Activated CD4-positive, alpha-beta T cell treated with anti-CD3 and anti-CD28 coated beads, Interleukin-2, amount 50 U/mL, for 4 hours (primary cell): Measurements from ENCODE around the gene PNLIPRP2.

Experiments
- DNase-seq, 2 experiments: peaks; one replicate each; pipeline ENCODE4 v3.0.0-alpha.2; 2020

Gene PNLIPRP2

DNA sequence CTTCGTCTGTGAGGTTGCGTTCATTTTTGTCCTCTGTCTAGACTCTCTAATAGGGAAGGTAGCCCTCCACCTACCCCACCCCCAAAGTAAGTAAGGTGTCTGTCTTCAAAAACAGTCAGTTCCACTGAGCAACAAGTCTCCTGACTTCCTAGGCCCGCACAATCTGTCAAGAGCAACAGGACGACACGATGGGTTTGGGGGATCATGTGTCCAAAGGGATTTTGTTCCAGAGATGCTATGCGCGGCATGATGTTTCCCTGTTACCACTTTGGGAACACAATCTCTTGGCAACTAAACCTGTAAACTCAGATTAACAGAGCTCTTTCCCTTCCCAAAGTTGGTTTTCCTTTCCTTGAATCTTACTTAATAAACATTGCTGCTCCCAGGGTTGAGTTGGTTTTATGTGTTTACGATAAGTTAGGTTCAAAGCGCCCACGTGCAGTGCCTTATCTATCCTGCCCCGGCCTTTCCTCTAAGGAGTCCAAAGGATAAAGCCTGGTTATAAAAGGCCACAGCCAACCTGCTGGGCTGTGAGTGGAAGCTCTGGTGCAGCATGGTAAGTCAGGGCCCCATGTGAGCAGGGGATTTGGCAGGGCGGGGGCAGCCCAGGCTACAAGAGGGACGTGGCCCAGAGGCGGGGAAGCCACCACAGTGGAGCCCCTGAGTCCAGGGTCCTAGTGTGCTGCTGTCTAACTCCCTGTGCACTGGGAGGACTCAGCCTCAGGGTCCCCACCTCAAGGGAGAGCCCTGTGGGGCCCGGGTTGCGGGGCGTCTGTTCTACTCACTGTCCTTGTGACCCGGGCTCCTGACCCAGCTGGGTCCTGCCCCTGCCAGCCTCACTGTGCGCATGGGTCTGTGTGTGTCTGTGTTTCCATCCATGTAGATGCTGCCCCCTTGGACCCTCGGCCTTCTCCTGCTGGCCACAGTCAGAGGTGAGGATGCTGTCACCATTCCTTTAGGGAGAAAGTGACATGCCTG lies at the start of gene PNLIPRP2:
TSS of gene PNLIPRP2 (plus strand) at position 531 of the 978 bp plus-strand sequence.
- DNase-seq: no peak

DNA sequence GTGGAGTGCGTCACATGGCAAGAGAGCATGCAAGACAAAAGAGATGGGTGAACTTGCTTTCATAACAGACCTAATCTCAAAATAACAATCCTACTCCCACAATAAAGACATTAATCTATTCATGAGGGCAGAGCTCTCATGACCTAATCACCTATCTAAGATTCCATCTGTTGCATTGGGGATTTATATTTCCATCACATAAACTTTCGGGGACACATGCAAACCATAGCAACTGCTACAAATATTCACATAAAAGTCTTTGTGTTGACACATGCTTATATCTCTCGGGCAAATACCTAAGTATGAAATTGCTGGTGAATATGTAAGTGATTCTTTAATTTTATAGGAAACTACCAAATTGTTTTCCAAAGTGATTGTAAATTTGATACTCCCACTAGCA lies 46.0 kb upstream of the PNLIPRP2 start:
- DNase-seq: no peak

DNA sequence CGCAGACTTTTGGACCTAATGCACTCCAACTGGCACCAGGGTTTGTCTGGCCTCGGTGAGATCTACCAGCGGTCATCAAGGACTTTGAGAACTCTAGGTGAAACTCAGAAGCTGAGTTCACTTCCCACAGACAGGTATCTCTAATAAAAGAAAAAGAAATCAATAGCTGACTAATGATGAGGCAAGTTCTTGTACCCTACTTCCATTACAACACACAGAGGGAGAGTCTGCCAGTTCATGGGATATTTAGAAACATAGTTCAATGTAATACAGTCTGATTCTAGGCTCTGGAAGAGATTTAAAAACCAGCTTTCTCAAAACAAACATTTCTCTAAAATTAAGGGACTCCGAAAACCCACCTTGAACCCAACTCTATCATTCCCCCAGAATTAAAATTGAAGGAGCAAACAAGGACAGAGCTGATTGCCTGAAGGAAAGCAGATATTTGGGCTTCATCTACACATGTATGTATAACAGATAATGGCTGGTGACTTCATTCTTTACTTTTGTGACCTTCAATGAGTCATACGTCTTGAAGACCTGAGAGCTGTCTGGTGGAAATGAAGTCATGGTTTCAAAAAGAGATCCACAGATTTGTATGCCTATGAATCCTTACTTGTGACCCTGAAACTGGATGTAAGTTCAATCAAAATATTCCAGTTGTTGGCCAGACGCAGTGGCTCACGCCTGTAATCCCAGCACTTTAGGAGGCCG lies 32.7 kb upstream of the PNLIPRP2 start:
- no peak for DNase-seq

DNA sequence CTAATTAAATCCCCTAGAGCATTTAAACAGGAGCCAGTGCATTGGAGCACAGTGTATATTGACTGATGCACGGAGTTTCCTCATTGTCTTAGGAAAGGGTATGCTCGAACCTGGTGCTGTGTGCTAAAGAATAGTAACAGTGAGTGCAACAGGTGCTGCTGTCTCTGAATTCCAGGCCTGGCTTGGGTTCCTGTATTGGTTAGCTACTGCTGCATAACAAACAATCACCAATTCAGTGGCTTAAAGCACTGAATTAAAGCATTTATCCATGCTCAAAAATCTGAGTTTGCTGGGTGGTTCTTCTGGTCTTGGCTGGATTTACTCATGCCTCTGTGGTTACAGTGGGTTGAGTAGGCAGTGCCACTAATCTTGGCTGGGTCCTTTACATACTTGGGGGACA lies 31.8 kb upstream of the PNLIPRP2 start:
- DNase-seq: no peak

DNA sequence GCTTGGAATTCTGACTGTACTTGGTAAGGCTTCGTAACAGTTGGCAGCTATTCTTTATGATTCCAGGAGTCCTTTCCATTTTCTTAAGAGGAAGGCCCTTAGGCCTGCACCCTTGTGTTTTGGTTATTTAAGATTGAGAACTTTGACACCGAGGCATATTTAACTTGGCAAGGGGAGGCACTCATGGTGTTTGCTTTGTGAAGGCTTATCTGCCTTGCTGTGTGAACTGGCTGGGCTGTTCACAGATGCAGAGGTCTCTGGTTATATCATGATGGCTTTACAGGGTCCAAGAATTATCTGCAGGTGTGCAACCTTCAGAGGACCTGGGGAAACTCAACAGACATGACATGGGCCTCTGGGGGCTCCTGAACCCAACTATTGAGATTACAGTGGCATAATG lies 30.8 kb upstream of the PNLIPRP2 start:
- no peak for DNase-seq

GRCh38 chr10:116590590-116591444 lies 29.9 kb upstream of the PNLIPRP2 start, which contains the start of gene PNLIPRP1:
Gene PNLIPRP1, plus strand, starts transcription at chr10:116590959. Its CDS starts 171 bp downstream, at chr10:116591130.
- no peak for DNase-seq

DNA sequence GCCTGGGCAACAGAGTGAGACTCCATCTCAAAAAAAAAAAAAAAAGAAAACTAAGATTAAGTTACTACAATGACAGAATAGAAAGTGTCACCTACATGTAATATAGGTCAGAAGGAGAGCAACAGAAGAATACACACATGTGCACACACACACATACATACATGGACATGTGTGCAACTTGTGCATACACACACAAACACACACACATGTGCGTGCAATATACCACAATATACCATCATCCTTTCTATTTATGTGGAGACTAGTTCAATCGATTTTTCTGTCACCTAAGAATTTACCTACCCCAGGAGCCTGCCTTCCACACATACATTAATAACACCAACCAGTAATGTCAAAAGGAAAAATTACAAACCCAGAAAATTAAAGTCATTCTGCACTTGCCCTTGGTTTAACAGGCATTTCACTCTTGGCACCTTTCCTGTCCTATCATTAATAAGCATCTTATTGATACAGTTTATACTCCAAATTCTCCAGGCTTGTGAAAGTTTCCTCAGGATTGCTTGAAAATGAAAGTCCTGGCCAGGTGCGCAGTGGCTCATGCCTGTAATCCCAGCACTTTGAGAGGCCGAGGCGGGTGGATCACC lies 27.5 kb upstream of the PNLIPRP2 start:
- DNase-seq: no peak

DNA sequence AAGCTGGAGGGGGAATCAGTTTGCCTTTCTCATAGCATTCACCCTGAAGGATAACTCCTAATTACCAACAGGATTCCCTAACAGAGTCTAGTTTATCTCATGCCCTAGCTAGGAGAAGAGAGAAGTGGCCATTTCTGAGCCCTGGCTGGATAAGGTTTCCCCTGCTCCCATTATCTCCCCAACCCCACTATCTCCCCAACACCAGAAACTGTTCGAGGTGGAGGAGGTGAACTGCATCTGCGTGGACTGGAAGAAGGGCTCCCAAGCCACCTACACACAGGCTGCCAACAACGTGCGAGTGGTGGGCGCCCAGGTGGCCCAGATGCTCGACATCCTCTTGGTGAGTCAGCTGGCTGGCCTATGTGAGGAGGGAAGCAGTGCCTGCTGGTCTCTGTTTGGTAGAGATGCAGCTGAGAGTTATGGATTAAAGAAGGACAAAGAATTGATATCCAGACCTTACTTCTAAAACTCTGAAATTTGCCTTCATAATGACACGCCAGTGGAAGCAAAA lies 26.2 kb upstream of the PNLIPRP2 start:
- no peak for DNase-seq

DNA sequence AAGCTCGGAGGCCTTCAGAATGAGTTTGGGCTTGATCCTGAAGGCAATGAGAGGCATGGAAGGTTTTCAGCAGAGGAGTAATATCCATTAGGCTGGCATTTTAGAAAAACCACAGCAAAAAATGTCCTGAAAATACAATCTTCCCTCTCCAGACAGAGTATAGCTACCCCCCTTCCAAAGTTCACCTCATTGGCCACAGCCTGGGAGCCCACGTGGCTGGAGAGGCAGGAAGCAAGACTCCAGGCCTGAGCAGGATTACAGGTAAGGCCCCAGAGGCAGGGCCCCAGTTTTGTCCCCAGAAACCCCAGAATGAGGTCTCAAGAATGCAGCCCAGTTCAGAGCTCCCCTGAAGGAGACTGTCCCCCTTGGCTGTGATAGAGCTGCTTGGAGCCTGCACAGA lies 24.7 kb upstream of the PNLIPRP2 start:
- DNase-seq: no peak

- DNase-seq: no peak
Observed at GRCh38 chr10:116597543-116597942, 23.2 kb upstream of the PNLIPRP2 start.

DNA sequence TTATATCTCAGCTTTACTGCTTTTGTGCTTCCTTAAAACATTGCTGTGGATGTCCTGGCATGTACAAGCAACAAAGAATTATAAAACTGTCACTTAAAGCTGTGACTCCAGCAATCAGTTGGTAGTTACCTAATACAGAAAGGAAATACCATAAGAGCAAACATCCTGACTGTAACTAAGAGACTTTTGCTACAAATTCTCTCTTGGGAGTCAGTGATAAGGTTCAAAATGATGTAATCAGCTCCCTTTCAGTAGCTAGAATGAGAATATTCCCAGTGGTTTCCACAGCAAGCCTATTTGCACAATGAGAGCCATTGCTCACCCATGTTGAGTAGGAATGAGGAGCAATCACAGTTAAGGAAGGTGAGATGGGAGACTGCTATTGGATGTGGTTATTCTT lies 22.4 kb upstream of the PNLIPRP2 start:
- DNase-seq: no peak

GRCh38 chr10:116599991-116600390 lies 20.8 kb upstream of the PNLIPRP2 start:
- DNase-seq: no peak

- no peak for DNase-seq
Observed at GRCh38 chr10:116602648-116603400, 17.9 kb upstream of the PNLIPRP2 start.

DNA sequence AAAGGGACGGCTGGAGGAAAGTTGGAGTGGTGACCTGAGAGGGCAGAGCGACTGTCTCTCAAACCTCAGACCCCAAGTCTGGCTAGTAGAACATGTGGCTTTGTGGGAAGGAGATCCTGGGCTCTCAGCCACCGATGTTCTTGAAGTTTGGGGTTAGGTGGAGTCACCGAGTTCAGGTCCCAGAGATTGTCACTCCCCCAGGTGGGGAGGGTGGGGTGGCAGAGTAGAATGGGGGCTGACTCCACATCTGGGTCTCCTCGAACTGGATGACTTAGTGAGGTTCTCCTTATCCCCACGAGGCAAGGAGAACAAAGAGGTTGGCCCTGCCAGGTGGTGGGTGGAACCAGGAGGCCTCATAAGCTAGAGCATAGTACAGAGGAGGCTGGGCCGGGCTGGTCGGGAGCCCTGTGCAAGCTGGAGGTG lies 14.7 kb upstream of the PNLIPRP2 start:
- DNase-seq: no peak

DNA sequence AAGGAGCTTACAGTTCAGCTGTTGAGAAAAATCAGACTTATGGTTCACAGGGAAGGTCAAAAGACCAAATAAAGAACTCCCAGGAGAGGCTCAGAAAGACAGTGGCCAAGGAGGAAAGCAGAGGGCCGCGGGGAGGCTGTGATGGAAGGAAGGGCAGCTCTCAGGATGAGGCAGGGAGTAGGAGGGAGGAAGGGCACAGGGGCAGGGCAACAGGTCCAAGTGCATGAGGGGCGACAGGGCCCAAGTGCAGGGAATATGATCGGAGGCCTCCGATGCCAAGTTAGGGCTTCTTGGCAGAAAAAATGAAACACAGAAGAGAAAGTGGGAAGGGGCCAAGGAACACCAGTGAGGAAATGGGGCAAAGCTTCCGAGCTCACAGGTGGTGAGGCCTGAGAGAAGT lies 13.4 kb upstream of the PNLIPRP2 start:
- DNase-seq: no peak

GRCh38 chr10:116608686-116609594 lies 11.8 kb upstream of the PNLIPRP2 start:
- no peak for DNase-seq

GRCh38 chr10:116610443-116611152 lies 10.2 kb upstream of the PNLIPRP2 start:
- no peak for DNase-seq

- no peak for DNase-seq
Observed at GRCh38 chr10:116611153-116611545, 9.6 kb upstream of the PNLIPRP2 start.

DNA sequence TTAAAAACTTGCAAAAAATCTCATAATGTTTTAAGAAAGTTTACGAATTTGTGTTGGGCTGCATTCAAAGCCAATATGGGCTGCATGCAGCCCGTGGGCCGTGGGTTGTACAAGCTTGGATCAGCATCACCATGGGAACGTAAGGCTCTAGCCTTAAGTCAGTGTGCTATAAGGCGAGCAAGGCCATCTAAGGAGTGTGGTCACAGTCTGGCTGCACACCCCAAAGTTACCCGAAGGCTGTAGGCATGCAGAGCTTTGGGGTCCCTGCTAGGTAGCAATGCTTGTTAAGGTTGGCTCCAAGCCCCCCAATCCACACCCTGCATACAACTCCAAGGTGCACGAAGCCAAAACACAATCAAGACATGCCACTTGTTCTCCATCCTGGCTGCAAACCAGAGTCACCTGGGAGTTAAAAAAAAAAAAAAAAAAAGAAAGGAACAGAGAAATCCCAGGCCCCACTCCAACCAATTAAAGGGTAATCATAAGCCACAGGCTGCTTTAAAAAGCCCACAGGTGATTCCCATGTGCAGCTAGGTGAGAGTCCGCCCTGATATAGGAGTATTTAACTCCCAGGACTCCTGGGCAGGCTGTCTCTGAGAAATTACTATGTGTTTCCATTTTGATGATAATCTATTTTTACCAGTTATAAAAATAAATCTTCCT lies 8.5 kb upstream of the PNLIPRP2 start:
- no peak for DNase-seq
